Liver (tissue), 9 donors: ENCODE measurements around the gene CASP3. TPM values are rescaled to one million over a fixed set of nuclear protein-coding genes. Genes with fewer than 3 reads are reported as not detected.

Experiments used
- DNase-seq: peaks from one replicate; pipeline ENCODE4 v3.0.0-alpha.2; 2017; ENCODE audit warnings: low spot score
- H3K27ac ChIP-seq, 2 donors: one replicate each; pipeline ENCODE4 v1.7.0; 2013; ENCODE audit warnings: inconsistent platforms in 2 of 2, low read length in 2 of 2, control low read depth in 1 of 2, low read depth in 1 of 2, mild to moderate bottlenecking in 1 of 2
- H3K27me3 ChIP-seq, 4 donors: one replicate each; pipeline versions ENCODE4 v1.6.1 to v1.7.0; 2013; ENCODE audit warnings: low read length in 3 of 4, inconsistent platforms in 1 of 4, mild to moderate bottlenecking in 1 of 4, moderate library complexity in 1 of 4; ENCODE audit not compliant: control insufficient read depth in 4 of 4, insufficient read depth in 4 of 4
- H3K36me3 ChIP-seq, 4 donors: one replicate each; pipeline versions ENCODE4 v1.6.1 to v1.7.0; 2013; ENCODE audit warnings: low read length in 3 of 4, mild to moderate bottlenecking in 3 of 4, low read depth in 1 of 4, moderate library complexity in 1 of 4; ENCODE audit not compliant: control insufficient read depth in 4 of 4, insufficient read depth in 3 of 4
- H3K4me1 ChIP-seq, 4 donors: one replicate each; pipeline versions ENCODE4 v1.6.1 to v1.7.0; 2013; ENCODE audit warnings: low read length in 3 of 4, mild to moderate bottlenecking in 3 of 4, moderate library complexity in 1 of 4; ENCODE audit not compliant: control insufficient read depth in 4 of 4, insufficient read depth in 4 of 4
- H3K4me3 ChIP-seq, 3 donors: one replicate each; pipeline versions ENCODE4 v1.6.1 to v1.7.0; 2013; ENCODE audit warnings: low read length in 3 of 3, control low read depth in 1 of 3, low read depth in 1 of 3, mild to moderate bottlenecking in 1 of 3
- H3K9ac ChIP-seq, 2 donors: one replicate each; pipeline ENCODE4 v1.7.0; 2013; ENCODE audit warnings: low read length in 2 of 2, mild to moderate bottlenecking in 2 of 2, moderate library complexity in 2 of 2, control low read depth in 1 of 2, low read depth in 1 of 2
- H3K9me3 ChIP-seq, 4 donors: one replicate each; pipeline versions ENCODE4 v1.6.1 to v1.7.0; 2013; ENCODE audit warnings: low read length in 3 of 4; ENCODE audit not compliant: control insufficient read depth in 4 of 4
- EGR1 ChIP-seq, 2 donors: IDR thresholded peaks; 2 replicates each; pipeline ENCODE4 v1.6.1; 2016 to 2018; ENCODE audit warnings: antibody characterized with exemption in 2 of 2, low read depth in 2 of 2
- FOXA1 ChIP-seq: IDR thresholded peaks from 2 replicates; pipeline ENCODE4 v1.6.1; 2016; ENCODE audit warnings: antibody characterized with exemption
- FOXA2 ChIP-seq: IDR thresholded peaks from 2 replicates; pipeline ENCODE4 v1.6.1; 2016; ENCODE audit warnings: antibody characterized with exemption
- HNF4A ChIP-seq, 2 donors: conservative IDR thresholded peaks; 2 replicates each; pipeline ENCODE4 v1.6.1; 2016; ENCODE audit warnings: antibody characterized with exemption in 2 of 2, mild to moderate bottlenecking in 2 of 2
- JUND ChIP-seq, 2 donors: IDR thresholded peaks; 2 replicates each; pipeline ENCODE4 v1.6.1; 2016; ENCODE audit warnings: antibody characterized with exemption in 2 of 2
- NR2F2 ChIP-seq: IDR thresholded peaks from 2 replicates; pipeline ENCODE4 v1.6.1; 2016; ENCODE audit warnings: antibody characterized with exemption
- RAD21 ChIP-seq, 2 donors: IDR thresholded peaks; 2 replicates each; pipeline ENCODE4 v1.6.1; 2016; ENCODE audit warnings: antibody characterized with exemption in 2 of 2, mild to moderate bottlenecking in 2 of 2
- RXRA ChIP-seq, 2 donors: IDR thresholded peaks; 2 replicates each; pipeline ENCODE4 v1.6.1; 2017 to 2018; ENCODE audit warnings: antibody characterized with exemption in 2 of 2, mild to moderate bottlenecking in 1 of 2
- YY1 ChIP-seq: IDR thresholded peaks from 2 replicates; pipeline ENCODE4 v1.6.1; 2016; ENCODE audit warnings: antibody characterized with exemption, mild to moderate bottlenecking
- WGBS: extraction: QIAGEN DNeasy Blood & Tissue Kit; methylation state at CpG from one replicate; pipeline ENCODE4 v1.1.7; 2013; 5-methylcytosine and 5-hydroxymethylcytosine counted together
- polyA plus RNA-seq, 2 donors: library from polyadenylated mRNA; stranded (reverse) in 1 of 2; unstranded in 1 of 2; fragments of 200-250 nt in 1 of 2; fragments of >200 nt in 1 of 2; fragmentation: Nextera tagmentation in 1 of 2; extraction: Ambion mirVana in 1 of 2; gene quantifications; one replicate each; pipeline versions ENCODE4 v1.2.1 to v1.2.3, GENCODE V29; 2013 to 2015
- total RNA-seq, 2 donors: library from RNA; depleted of rRNA; stranded (reverse); fragments of >200 nt; gene quantifications; one replicate each; pipeline ENCODE4 v1.2.3, GENCODE V29; 2014
- TF ChIP-seq, protein P1 (sequence below): IDR thresholded peaks from 2 replicates; pipeline ENCODE4 v1.6.1; 2016; ENCODE audit warnings: antibody characterized with exemption
- TF ChIP-seq, protein P2 (sequence below): IDR thresholded peaks from 2 replicates; pipeline ENCODE4 v1.6.1; 2016; ENCODE audit warnings: antibody characterized with exemption, mild to moderate bottlenecking
- TF ChIP-seq, protein P3 (sequence below): fragments of 150-350 bp; IDR thresholded peaks from 2 replicates; pipeline ENCODE4 v1.5.1; 2017; ENCODE audit warnings: improper control_type of control experiment, low read depth, low read length; ENCODE audit not compliant: missing input control
- TF ChIP-seq, protein P4 (sequence below): IDR thresholded peaks from 2 replicates; pipeline ENCODE4 v1.6.1; 2016; ENCODE audit warnings: antibody characterized with exemption
- TF ChIP-seq, protein P5 (sequence below): IDR thresholded peaks from 2 replicates; pipeline ENCODE4 v1.6.1; 2016; ENCODE audit warnings: antibody characterized with exemption
- donor health status: healthy.
- donor health status: healthy.
- donor health status: healthy.
- donor health status: healthy.
- donor health status: healthy.

The CASP3 gene
- total and polyA plus RNA-seq, 4 donors: 7.8 to 30.1 (median 11.8) TPM

DNA sequence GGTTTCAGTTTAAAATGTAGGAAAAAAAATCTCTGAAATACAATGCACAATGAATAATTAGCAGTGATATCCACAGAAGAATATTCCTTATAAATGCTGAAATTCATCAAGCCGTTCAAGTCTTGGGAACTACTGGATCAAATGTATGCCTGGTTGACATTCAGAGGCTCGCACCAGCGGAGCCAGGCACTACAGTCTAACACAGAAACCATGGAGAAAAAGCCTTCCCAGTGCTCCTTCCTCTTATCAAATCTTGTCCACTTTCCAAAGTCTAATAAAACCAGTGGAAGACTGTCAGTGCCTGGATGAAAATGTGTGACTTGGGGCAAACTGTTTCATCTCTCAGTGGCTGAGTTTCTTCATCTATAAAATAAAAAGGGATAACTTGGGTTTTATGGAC is 48.7 kb upstream of the CASP3 start:
- Histone ChIP-seq H3K4me1 (no peaks in the 10 kb centered on the region), H3K9me3 (no peaks in the 10 kb centered on the region), H3K4me3 (no peak overlapping the region), H3K36me3 (no peaks in the 10 kb centered on the region), H3K27ac (no peak overlapping the region), H3K9ac (no peak overlapping the region), H3K27me3 (no peaks in the 10 kb centered on the region)
- no peak for DNase-seq
- 95% methylated on average over 3 of the region's 3 CpGs for WGBS
- TF ChIP-seq, protein P1, sequence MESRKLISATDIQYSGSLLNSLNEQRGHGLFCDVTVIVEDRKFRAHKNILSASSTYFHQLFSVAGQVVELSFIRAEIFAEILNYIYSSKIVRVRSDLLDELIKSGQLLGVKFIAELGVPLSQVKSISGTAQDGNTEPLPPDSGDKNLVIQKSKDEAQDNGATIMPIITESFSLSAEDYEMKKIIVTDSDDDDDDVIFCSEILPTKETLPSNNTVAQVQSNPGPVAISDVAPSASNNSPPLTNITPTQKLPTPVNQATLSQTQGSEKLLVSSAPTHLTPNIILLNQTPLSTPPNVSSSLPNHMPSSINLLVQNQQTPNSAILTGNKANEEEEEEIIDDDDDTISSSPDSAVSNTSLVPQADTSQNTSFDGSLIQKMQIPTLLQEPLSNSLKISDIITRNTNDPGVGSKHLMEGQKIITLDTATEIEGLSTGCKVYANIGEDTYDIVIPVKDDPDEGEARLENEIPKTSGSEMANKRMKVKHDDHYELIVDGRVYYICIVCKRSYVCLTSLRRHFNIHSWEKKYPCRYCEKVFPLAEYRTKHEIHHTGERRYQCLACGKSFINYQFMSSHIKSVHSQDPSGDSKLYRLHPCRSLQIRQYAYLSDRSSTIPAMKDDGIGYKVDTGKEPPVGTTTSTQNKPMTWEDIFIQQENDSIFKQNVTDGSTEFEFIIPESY: no peak
- TF ChIP-seq YY1: no peak
- no peak for TF ChIP-seq HNF4A (conservative IDR thresholded peaks at IDR 0.05)
- TF ChIP-seq, protein P2, sequence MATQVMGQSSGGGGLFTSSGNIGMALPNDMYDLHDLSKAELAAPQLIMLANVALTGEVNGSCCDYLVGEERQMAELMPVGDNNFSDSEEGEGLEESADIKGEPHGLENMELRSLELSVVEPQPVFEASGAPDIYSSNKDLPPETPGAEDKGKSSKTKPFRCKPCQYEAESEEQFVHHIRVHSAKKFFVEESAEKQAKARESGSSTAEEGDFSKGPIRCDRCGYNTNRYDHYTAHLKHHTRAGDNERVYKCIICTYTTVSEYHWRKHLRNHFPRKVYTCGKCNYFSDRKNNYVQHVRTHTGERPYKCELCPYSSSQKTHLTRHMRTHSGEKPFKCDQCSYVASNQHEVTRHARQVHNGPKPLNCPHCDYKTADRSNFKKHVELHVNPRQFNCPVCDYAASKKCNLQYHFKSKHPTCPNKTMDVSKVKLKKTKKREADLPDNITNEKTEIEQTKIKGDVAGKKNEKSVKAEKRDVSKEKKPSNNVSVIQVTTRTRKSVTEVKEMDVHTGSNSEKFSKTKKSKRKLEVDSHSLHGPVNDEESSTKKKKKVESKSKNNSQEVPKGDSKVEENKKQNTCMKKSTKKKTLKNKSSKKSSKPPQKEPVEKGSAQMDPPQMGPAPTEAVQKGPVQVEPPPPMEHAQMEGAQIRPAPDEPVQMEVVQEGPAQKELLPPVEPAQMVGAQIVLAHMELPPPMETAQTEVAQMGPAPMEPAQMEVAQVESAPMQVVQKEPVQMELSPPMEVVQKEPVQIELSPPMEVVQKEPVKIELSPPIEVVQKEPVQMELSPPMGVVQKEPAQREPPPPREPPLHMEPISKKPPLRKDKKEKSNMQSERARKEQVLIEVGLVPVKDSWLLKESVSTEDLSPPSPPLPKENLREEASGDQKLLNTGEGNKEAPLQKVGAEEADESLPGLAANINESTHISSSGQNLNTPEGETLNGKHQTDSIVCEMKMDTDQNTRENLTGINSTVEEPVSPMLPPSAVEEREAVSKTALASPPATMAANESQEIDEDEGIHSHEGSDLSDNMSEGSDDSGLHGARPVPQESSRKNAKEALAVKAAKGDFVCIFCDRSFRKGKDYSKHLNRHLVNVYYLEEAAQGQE: no peak
- TF ChIP-seq, protein P3, sequence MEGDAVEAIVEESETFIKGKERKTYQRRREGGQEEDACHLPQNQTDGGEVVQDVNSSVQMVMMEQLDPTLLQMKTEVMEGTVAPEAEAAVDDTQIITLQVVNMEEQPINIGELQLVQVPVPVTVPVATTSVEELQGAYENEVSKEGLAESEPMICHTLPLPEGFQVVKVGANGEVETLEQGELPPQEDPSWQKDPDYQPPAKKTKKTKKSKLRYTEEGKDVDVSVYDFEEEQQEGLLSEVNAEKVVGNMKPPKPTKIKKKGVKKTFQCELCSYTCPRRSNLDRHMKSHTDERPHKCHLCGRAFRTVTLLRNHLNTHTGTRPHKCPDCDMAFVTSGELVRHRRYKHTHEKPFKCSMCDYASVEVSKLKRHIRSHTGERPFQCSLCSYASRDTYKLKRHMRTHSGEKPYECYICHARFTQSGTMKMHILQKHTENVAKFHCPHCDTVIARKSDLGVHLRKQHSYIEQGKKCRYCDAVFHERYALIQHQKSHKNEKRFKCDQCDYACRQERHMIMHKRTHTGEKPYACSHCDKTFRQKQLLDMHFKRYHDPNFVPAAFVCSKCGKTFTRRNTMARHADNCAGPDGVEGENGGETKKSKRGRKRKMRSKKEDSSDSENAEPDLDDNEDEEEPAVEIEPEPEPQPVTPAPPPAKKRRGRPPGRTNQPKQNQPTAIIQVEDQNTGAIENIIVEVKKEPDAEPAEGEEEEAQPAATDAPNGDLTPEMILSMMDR: no peak
- TF ChIP-seq RAD21 (IDR thresholded peaks at IDR 0.05): no peak
- TF ChIP-seq NR2F2: no peak
- TF ChIP-seq EGR1 (IDR thresholded peaks at IDR 0.05; ENCODE audit: low read depth in 2 of 2): no peak
- TF ChIP-seq FOXA2: no peak
- TF ChIP-seq FOXA1: no peak
- TF ChIP-seq, protein P4, sequence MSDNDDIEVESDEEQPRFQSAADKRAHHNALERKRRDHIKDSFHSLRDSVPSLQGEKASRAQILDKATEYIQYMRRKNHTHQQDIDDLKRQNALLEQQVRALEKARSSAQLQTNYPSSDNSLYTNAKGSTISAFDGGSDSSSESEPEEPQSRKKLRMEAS: no peak
- no peak for TF ChIP-seq RXRA (IDR thresholded peaks at IDR 0.05)
- TF ChIP-seq JUND (IDR thresholded peaks at IDR 0.05): no peak
- TF ChIP-seq, protein P5, sequence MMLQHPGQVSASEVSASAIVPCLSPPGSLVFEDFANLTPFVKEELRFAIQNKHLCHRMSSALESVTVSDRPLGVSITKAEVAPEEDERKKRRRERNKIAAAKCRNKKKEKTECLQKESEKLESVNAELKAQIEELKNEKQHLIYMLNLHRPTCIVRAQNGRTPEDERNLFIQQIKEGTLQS: no peak

DNA sequence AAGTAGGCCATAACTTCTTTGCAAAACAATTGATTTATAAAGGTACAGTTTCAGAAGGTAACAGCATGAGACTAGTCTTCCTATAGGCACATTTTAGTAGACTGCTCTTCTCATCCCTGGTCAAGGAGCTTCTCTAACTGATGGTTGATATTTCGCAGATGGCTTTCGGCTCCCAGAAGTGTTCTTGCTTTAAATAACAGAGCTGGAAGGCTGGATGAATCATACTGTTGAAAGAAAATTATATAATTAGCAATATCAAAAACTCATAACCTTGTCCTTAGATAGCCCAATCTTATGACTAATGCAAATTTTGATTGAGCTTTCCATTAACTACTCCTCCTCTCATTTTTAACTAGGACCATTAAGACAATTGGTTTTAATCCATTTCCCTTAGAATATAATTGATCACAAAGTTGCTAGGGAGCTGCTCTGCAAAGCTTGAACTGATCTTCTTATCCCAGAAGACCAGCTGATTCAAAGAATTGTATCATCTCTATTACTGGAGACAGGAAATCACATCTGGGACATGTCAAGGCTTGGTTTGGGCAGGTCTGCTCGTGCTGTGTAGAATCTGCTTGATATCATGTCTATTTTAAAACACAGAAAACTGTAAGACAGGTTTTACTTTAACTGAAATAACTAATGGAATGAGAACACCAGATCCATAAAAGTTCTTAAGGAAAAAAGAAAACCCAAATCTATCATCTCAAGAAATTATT is 46.1 kb upstream of the CASP3 start:
- Histone ChIP-seq H3K4me3 (no peak overlapping the region), H3K9me3 (no peaks in the 10 kb centered on the region), H3K4me1 (no peaks in the 10 kb centered on the region), H3K27me3 (no peaks in the 10 kb centered on the region), H3K9ac (no peak overlapping the region), H3K36me3 (no peaks in the 10 kb centered on the region), H3K27ac (no peak overlapping the region)
- DNase-seq: no peak
- TF ChIP-seq, protein P3: no peak
- TF ChIP-seq FOXA1: no peak
- TF ChIP-seq RAD21 (IDR thresholded peaks at IDR 0.05): no peak
- WGBS: 90% methylated on average over 3 of the region's 3 CpGs
